Fibroblast of the aortic adventitia (primary cell): ENCODE data around the gene GMDS. TPM values are rescaled to one million over a fixed set of nuclear protein-coding genes. Genes with fewer than 3 reads are reported as not detected.

Experiments
- DNase-seq: peaks from one replicate; pipeline ENCODE4 v3.0.0-alpha.2; 2010; ENCODE audit warnings: low read depth
- H3K4me3 ChIP-seq: 2 replicates; pipeline ENCODE4 v1.5.1; 2011; ENCODE audit warnings: low read depth, mild to moderate bottlenecking, control low read depth, low read length, moderate library complexity
- total RNA-seq: library from RNA; depleted of rRNA; stranded (reverse); fragments of >200 nt; gene quantifications from 2 replicates; pipeline ENCODE4 v1.2.3, GENCODE V29; 2012; ENCODE audit warnings: low replicate concordance
- TF ChIP-seq, protein P1 (sequence below): IDR thresholded peaks from 2 replicates; pipeline ENCODE4 v1.5.1; 2011; ENCODE audit warnings: mild to moderate bottlenecking, low read length, control low read depth, inconsistent platforms; ENCODE audit not compliant: insufficient read depth

The GMDS gene
- total RNA-seq, 1 donor = 15.9 TPM

DNA sequence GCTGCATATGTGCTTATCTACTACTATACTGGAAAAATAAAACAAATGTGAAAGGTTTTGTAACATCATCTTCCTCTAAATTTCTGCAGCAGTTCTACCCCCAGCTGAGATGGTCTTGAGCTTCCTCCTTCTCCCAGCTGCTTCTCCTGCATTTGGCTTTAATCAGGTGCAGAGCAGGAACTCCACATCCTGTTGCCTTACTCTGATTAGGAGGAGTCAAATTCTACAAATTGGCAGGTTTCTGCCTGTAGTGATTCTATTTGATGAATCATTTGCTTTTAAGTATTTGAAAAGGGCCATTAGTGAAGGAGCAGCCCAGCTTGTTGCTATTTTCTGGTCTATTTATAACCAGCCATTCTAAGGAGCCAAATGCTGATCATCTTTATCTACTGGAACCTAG, 224.5 kb downstream of the GMDS start:
- no peak overlapping the region for H3K4me3 ChIP-seq
- TF ChIP-seq, protein P1, sequence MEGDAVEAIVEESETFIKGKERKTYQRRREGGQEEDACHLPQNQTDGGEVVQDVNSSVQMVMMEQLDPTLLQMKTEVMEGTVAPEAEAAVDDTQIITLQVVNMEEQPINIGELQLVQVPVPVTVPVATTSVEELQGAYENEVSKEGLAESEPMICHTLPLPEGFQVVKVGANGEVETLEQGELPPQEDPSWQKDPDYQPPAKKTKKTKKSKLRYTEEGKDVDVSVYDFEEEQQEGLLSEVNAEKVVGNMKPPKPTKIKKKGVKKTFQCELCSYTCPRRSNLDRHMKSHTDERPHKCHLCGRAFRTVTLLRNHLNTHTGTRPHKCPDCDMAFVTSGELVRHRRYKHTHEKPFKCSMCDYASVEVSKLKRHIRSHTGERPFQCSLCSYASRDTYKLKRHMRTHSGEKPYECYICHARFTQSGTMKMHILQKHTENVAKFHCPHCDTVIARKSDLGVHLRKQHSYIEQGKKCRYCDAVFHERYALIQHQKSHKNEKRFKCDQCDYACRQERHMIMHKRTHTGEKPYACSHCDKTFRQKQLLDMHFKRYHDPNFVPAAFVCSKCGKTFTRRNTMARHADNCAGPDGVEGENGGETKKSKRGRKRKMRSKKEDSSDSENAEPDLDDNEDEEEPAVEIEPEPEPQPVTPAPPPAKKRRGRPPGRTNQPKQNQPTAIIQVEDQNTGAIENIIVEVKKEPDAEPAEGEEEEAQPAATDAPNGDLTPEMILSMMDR = no peak
- DNase-seq = peak; percentile 54

DNA sequence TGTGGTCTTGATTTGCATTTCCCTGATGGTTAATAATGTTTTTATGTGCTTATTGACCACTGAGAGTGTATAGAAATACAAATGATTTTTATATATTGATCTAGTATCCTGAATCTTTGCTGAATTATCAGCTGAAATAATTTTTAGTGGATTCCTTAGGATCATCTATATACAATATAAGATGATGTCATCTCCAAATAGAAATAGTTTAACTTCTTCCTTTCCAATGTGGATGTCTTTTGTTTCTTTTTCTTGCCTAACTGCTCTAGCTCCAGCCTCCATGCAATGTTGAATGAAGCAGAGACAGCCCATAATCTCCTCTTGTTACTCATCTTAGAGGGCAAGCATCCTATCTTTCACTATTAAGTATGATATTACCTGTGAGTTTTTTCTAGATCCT, 226.4 kb downstream of the GMDS start:
- DNase-seq = no peak
- TF ChIP-seq, protein P1 = no peak
- no peak overlapping the region for H3K4me3 ChIP-seq

DNA sequence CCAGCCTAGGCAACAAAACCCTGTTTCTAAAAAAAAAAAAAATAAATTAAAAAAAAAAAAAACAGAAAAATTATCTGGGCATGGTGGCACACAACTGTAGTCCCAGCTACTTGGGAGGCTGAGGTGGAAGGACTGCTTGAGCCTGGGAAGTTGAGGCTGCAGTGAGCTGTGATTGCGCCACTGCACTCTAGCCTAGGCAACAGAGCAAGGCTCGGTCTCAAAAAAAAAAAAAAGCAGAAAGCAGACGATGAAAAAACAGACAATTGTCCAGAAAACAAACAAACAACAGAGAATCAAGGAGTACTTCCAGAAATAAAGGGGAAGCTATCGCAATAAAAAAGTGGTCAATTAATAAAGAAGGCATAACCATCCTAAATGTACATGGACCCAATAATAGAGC, 229.4 kb downstream of the GMDS start:
- TF ChIP-seq, protein P1 = no peak
- no peak overlapping the region for H3K4me3 ChIP-seq
- DNase-seq = no peak

DNA sequence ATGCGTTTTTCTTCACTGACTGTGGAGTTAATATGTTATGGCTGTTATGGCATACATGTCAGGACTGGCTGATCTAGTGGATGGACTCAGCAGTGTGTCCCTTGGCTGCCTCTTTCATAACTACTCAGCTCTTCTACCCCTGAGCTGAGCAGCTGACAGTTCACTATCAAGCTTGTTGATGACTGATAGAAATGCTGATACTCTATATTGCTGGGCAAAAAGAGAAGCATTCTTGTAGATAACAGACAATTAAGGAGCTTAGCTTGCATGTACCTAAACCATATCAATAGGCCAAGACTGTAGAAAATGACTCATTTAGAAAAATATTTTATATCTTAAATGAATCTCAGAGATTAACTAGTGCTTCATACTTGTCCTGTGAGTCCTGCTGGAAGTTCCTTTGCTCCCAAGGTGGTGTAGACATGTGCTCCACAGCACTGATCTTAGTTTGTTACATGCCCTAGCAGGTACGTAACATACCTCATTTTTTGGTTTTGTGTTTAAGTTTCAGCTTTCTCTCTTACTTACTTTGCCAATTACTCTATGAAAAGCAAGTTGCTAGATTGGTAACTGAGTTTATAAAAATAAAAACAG, 236.9 kb downstream of the GMDS start:
- DNase-seq = peak; percentile 40
- H3K4me3 ChIP-seq = no peak overlapping the region
- TF ChIP-seq, protein P1 = no peak

DNA sequence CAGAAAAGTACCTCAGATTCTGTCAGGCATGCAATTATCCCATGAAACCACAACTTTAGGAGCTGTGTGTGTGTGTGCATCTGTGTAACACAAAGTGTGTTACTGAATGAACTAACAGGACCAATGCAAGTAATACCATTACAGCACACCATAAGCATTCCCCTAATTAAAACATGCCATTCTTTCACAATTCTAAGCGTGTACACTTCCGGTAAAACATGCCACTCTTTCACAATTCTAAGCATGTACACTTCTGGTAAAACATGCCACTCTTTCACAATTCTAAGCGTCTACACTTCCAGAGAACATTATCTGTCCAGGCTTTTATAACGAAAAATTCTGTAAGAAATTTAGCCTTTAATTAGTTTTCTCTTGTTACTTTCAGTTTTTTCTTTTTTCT, 238.2 kb downstream of the GMDS start:
- no peak overlapping the region for H3K4me3 ChIP-seq
- DNase-seq = no peak
- TF ChIP-seq, protein P1 = no peak

DNA sequence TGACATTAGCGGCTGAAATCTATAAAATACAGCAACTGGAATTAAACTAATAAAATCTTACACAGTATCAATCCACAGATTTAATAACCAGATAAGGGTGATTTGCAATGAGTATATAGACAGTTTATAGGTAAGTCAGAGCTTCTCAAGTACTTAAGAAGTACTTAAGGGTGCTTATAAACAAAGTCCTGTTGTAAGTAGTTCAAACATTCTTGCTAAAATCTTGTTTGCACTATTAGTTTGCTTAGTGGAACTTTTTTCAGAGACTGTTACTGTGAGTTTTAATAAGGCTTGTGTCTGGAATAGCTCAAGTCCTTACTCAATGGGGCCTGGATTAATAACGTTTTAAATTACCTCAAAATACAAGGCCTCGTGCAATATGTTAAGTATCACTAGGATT, 240.5 kb downstream of the GMDS start:
- TF ChIP-seq, protein P1 = no peak
- DNase-seq = no peak
- no peak overlapping the region for H3K4me3 ChIP-seq

DNA sequence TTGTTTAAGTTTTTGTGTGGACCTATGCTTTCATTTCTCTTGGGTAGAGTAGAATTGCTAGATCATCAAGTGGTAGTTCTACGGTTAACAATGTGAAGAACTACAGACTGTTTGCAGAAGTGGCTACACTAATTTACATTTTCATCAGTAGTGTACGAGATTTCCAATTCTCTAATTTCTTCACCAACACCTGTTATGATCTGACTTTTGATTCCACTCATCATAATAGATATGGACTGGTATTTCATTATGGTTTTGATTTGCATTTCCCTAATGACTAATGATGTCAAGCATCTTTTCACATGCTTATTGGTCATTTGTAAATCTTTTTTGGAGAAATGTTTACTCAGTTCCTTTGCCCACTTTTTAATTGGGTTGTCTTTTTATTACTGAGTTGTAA, 244.4 kb downstream of the GMDS start:
- TF ChIP-seq, protein P1 = no peak
- no peak for DNase-seq
- no peak overlapping the region for H3K4me3 ChIP-seq
